GM23338 (cell line): Measurements from ENCODE around the gene EPB41L4A. TPM values are rescaled to one million over a fixed set of nuclear protein-coding genes. Genes with fewer than 3 reads are reported as not detected.

Source experiments
- ATAC-seq: fragments of 200-7000 bp; cut with Tn5 transposase; 3 replicates; pipeline ENCODE4 v1.9.1; 2020
- DNase-seq: peaks from one replicate; pipeline ENCODE4 v3.0.0-alpha.2; 2015; ENCODE audit warnings: low spot score
- H2AFZ ChIP-seq: fragments of 200-600 bp; sonication (generic); 2 replicates; pipeline ENCODE4 v1.8.0; 2016; ENCODE audit warnings: antibody characterized with exemption, mild to moderate bottlenecking, moderate library complexity
- H3F3A ChIP-seq: fragments of 200-600 bp; sonication (generic); replicated peaks from 2 replicates; pipeline ENCODE4 v1.8.0; 2017; ENCODE audit warnings: antibody characterized with exemption, mixed run types, low read depth
- H3K27ac ChIP-seq: fragments of 200-600 bp; sonication (generic); 2 replicates; pipeline ENCODE4 v1.6.1; 2016; ENCODE audit warnings: low read depth
- H3K27me3 ChIP-seq: fragments of 200-600 bp; sonication (generic); 2 replicates; pipeline ENCODE4 v1.8.0; 2016; ENCODE audit warnings: mild to moderate bottlenecking, mixed run types, moderate library complexity; ENCODE audit not compliant: insufficient read depth
- H3K36me3 ChIP-seq: fragments of 200-600 bp; sonication (generic); 2 replicates; pipeline ENCODE4 v1.8.0; 2016; ENCODE audit warnings: mild to moderate bottlenecking; ENCODE audit not compliant: insufficient read depth
- H3K4me1 ChIP-seq: fragments of 200-600 bp; sonication (generic); 2 replicates; pipeline ENCODE4 v1.8.0; 2016; ENCODE audit warnings: mild to moderate bottlenecking, moderate library complexity; ENCODE audit not compliant: insufficient read depth
- H3K4me2 ChIP-seq: fragments of 200-600 bp; sonication (generic); 2 replicates; pipeline ENCODE4 v1.7.1; 2017; ENCODE audit warnings: mixed run types
- H3K4me3 ChIP-seq: fragments of 200-600 bp; sonication (generic); 2 replicates; pipeline ENCODE4 v1.6.1; 2016; ENCODE audit warnings: mixed run types
- H3K79me2 ChIP-seq: fragments of 200-600 bp; sonication (generic); replicated peaks from 2 replicates; pipeline ENCODE4 v1.8.0; 2017; ENCODE audit warnings: mild to moderate bottlenecking; ENCODE audit not compliant: insufficient read depth
- H3K9me2 ChIP-seq: fragments of 200-600 bp; sonication (generic); 2 replicates; pipeline ENCODE4 v1.8.0; 2017; ENCODE audit not compliant: insufficient read depth
- H4K20me1 ChIP-seq: fragments of 200-600 bp; sonication (generic); replicated peaks from 2 replicates; pipeline ENCODE4 v1.8.0; 2017; ENCODE audit warnings: mild to moderate bottlenecking; ENCODE audit not compliant: insufficient read depth
- H3K27ac Mint-ChIP-seq: 2 replicates; pipeline ENCODE4 v1.8.0; 2020; ENCODE audit warnings: inconsistent platforms, mild to moderate bottlenecking, moderate library complexity, mixed read lengths
- H3K27me3 Mint-ChIP-seq: 3 replicates; pipeline ENCODE4 v1.8.0; 2022; ENCODE audit warnings: low read depth, mild to moderate bottlenecking, moderate library complexity, mixed read lengths, inconsistent platforms; ENCODE audit not compliant: insufficient read depth, poor library complexity
- H3K36me3 Mint-ChIP-seq: 3 replicates; pipeline ENCODE4 v1.8.0; 2021; ENCODE audit warnings: low read depth, mild to moderate bottlenecking, inconsistent platforms, moderate library complexity, mixed read lengths
- H3K4me1 Mint-ChIP-seq: 3 replicates; pipeline ENCODE4 v1.8.0; 2020; ENCODE audit warnings: mild to moderate bottlenecking, inconsistent platforms, mixed read lengths
- H3K4me3 Mint-ChIP-seq: 3 replicates; pipeline ENCODE4 v1.8.0; 2021; ENCODE audit warnings: moderate library complexity, mild to moderate bottlenecking, inconsistent platforms, mixed read lengths
- H3K9me3 Mint-ChIP-seq: 3 replicates; pipeline ENCODE4 v1.8.0; 2020; ENCODE audit warnings: moderate library complexity, mild to moderate bottlenecking, inconsistent platforms, mixed read lengths
- ETS1 ChIP-seq: IDR thresholded peaks from 2 replicates; pipeline ENCODE4 v1.6.1; 2016; ENCODE audit warnings: antibody characterized with exemption
- ZNF462 ChIP-seq: fragments of 250-450 bp; sonication (Bioruptor Pico); IDR thresholded peaks from 2 replicates; pipeline ENCODE4 v1.5.0; 2020; ENCODE audit warnings: mild to moderate bottlenecking, moderate library complexity
- polyA plus RNA-seq: library from polyadenylated mRNA; unstranded; fragments of >200 nt; fragmentation: Nextera tagmentation; extraction: Ambion mirVana; gene quantifications from 2 replicates; pipeline ENCODE4 v1.2.1, GENCODE V29; 2016
- total RNA-seq: library from RNA; depleted of rRNA; stranded (reverse); fragments of >200 nt; shearing (Covaris generic); gene quantifications from 2 replicates; pipeline ENCODE4 v1.2.3, GENCODE V29; 2014
- TF ChIP-seq, protein P1 (sequence below), 2 experiments: fragments of 200-600 bp in 1 of 2; sonication (generic) in 1 of 2; conservative IDR thresholded peaks; 2 replicates each; pipeline versions ENCODE4 v1.5.1 to v1.6.1; 2016 to 2017; ENCODE audit warnings: antibody characterized with exemption in 2 of 2, low read depth in 2 of 2, mild to moderate bottlenecking in 2 of 2, moderate library complexity in 1 of 2

Gene EPB41L4A
- total and polyA plus RNA-seq, 2 experiments from 2014 or later: 5.7 to 6.0 TPM

GRCh38 chr5:112146323-112147226 lies 272.5 kb downstream of the EPB41L4A start:
- H3K27ac ChIP-seq: no peak overlapping the region
- peak; percentile 86 for DNase-seq
- peaks cover 5% of the 10 kb centered on the region; the same call in 2 of the 3 replicates for H3K36me3 Mint-ChIP-seq

More at GRCh38 chr5:112146323-112147226, 272.5 kb downstream of the EPB41L4A start:
- H3K4me1 Mint-ChIP-seq: no peaks in the 10 kb centered on the region
- H3K36me3 ChIP-seq: no peaks in the 10 kb centered on the region
- no peaks in the 10 kb centered on the region for H4K20me1 ChIP-seq
- no peak overlapping the region for H3K4me2 ChIP-seq
- no peaks in the 10 kb centered on the region for H3K9me2 ChIP-seq
- TF ChIP-seq, protein P1, sequence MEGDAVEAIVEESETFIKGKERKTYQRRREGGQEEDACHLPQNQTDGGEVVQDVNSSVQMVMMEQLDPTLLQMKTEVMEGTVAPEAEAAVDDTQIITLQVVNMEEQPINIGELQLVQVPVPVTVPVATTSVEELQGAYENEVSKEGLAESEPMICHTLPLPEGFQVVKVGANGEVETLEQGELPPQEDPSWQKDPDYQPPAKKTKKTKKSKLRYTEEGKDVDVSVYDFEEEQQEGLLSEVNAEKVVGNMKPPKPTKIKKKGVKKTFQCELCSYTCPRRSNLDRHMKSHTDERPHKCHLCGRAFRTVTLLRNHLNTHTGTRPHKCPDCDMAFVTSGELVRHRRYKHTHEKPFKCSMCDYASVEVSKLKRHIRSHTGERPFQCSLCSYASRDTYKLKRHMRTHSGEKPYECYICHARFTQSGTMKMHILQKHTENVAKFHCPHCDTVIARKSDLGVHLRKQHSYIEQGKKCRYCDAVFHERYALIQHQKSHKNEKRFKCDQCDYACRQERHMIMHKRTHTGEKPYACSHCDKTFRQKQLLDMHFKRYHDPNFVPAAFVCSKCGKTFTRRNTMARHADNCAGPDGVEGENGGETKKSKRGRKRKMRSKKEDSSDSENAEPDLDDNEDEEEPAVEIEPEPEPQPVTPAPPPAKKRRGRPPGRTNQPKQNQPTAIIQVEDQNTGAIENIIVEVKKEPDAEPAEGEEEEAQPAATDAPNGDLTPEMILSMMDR (conservative IDR thresholded peaks at IDR 0.05; ENCODE audit: low read depth in 2 of 2): peak; percentile 91 to 94
- no peak for TF ChIP-seq ETS1
- TF ChIP-seq ZNF462 (CRISPR knock-in tag): no peak
- H3K4me1 ChIP-seq: no peaks in the 10 kb centered on the region
- peaks cover 4% of the 10 kb centered on the region for H3K27me3 Mint-ChIP-seq
- no peak overlapping the region for H3K4me3 Mint-ChIP-seq
- H3F3A ChIP-seq: no peaks in the 10 kb centered on the region
- peaks cover 7% of the 10 kb centered on the region; the same call in 2 of the 3 replicates for H3K9me3 Mint-ChIP-seq
- H2AFZ ChIP-seq: no peak overlapping the region
- ATAC-seq: peak; percentile 95
- no peak overlapping the region for H3K27ac Mint-ChIP-seq
- no peaks in the 10 kb centered on the region for H3K27me3 ChIP-seq
- no peaks in the 10 kb centered on the region for H3K79me2 ChIP-seq
- no peak overlapping the region for H3K4me3 ChIP-seq
